Stimulated activated memory B cell treated with anti-CD40 and anti-IgM and Interleukin-4, amounts not matched to agents 10 μg/mL and 1 μg/mL and 100 μg/mL, for 72 hours (primary cell): Measurements from ENCODE around the gene FBLL1.

ENCODE experiments used
- ATAC-seq: fragments of 150-1000 bp; cut with Tn5 transposase; 2 replicates; pipeline ENCODE4 v1.10.0; 2021
- H3K27ac Mint-ChIP-seq: one replicate; pipeline ENCODE4 v1.8.0; 2022; ENCODE audit warnings: mild to moderate bottlenecking, mixed read lengths
- H3K27me3 Mint-ChIP-seq: one replicate; pipeline ENCODE4 v1.8.0; 2022; ENCODE audit warnings: mixed read lengths
- H3K36me3 Mint-ChIP-seq: one replicate; pipeline ENCODE4 v1.8.0; 2022; ENCODE audit warnings: mixed read lengths
- H3K4me1 Mint-ChIP-seq: one replicate; pipeline ENCODE4 v1.8.0; 2022; ENCODE audit warnings: mixed read lengths
- H3K4me3 Mint-ChIP-seq: one replicate; pipeline ENCODE4 v1.8.0; 2022; ENCODE audit warnings: mild to moderate bottlenecking, moderate library complexity, mixed read lengths
- H3K9me3 Mint-ChIP-seq: one replicate; pipeline ENCODE4 v1.8.0; 2022; ENCODE audit warnings: mixed read lengths

FBLL1 gene

GRCh38 chr5:168528521-168529373, at the start of gene FBLL1:
TSS of gene FBLL1 (plus strand) at chr5:168529305. CDS start at chr5:168529505, 200 bp downstream.
- ATAC-seq, result peak; percentile 8
- Mint-ChIP-seq H3K4me3 (peak within 1 kb of the TSS; percentile 83), H3K27ac (no peak within 1 kb of the TSS), H3K36me3 (peaks cover 6% of the 10 kb centered on the region), H3K4me1 (peaks cover 15% of the 10 kb centered on the region), H3K9me3 (peaks cover 4% of the 10 kb centered on the region), H3K27me3 (peaks cover 44% of the 10 kb centered on the region)

- Mint-ChIP-seq H3K27ac (no peak overlapping the region), H3K4me1 (peaks cover 6% of the 10 kb centered on the region), H3K36me3 (no peaks in the 10 kb centered on the region), H3K9me3 (no peaks in the 10 kb centered on the region), H3K27me3 (peaks cover 23% of the 10 kb centered on the region), H3K4me3 (no peak overlapping the region)
- ATAC-seq, result no peak
These were observed 48.5 kb upstream of the FBLL1 start for GRCh38 chr5:168480601-168481000.

- Mint-ChIP-seq H3K36me3 (no peaks in the 10 kb centered on the region), H3K9me3 (no peaks in the 10 kb centered on the region), H3K27ac (no peak overlapping the region), H3K4me1 (peaks cover 14% of the 10 kb centered on the region), H3K27me3 (peaks cover 23% of the 10 kb centered on the region), H3K4me3 (no peak overlapping the region)
- ATAC-seq, result no peak
These were observed 47.7 kb upstream of the FBLL1 start for GRCh38 chr5:168481330-168481788.

GRCh38 chr5:168482361-168482760, 46.7 kb upstream of the FBLL1 start:
- no peak overlapping the region for H3K4me3 Mint-ChIP-seq
- peaks cover 22% of the 10 kb centered on the region for H3K4me1 Mint-ChIP-seq

GRCh38 chr5:168486136-168486879, 42.8 kb upstream of the FBLL1 start, which contains the start of gene RARS1:
TSS of gene RARS1 (plus strand) at chr5:168486471. CDS start at chr5:168486499, 28 bp downstream.
- Mint-ChIP-seq H3K4me3 (peak within 1 kb of the TSS; percentile 98), H3K36me3 (peaks cover 19% of the 10 kb centered on the region), H3K9me3 (no peaks in the 10 kb centered on the region), H3K27me3 (no peaks in the 10 kb centered on the region), H3K4me1 (peaks cover 30% of the 10 kb centered on the region), H3K27ac (peak within 1 kb of the TSS; percentile 82)
- ATAC-seq, result peak; percentile 96

More at GRCh38 chr5:168482361-168482760, 46.7 kb upstream of the FBLL1 start:
- no peak for ATAC-seq
- no peaks in the 10 kb centered on the region for H3K36me3 Mint-ChIP-seq
- H3K9me3 Mint-ChIP-seq, result no peaks in the 10 kb centered on the region
- no peak overlapping the region for H3K27ac Mint-ChIP-seq
- H3K27me3 Mint-ChIP-seq, result peaks cover 17% of the 10 kb centered on the region

GRCh38 chr5:168489059-168489458, 40.0 kb upstream of the FBLL1 start:
- H3K4me3 Mint-ChIP-seq, result no peak overlapping the region
- no peaks in the 10 kb centered on the region for H3K27me3 Mint-ChIP-seq
- no peak overlapping the region for H3K27ac Mint-ChIP-seq
- peaks cover 46% of the 10 kb centered on the region for H3K36me3 Mint-ChIP-seq
- H3K9me3 Mint-ChIP-seq, result no peaks in the 10 kb centered on the region
- peaks cover 30% of the 10 kb centered on the region for H3K4me1 Mint-ChIP-seq
- ATAC-seq, result no peak

GRCh38 chr5:168494057-168494555, 35.0 kb upstream of the FBLL1 start:
- Mint-ChIP-seq H3K36me3 (peaks cover 76% of the 10 kb centered on the region), H3K4me1 (peaks cover 6% of the 10 kb centered on the region)

GRCh38 chr5:168502563-168503237, 26.4 kb upstream of the FBLL1 start:
- Mint-ChIP-seq H3K36me3 (peaks cover 55% of the 10 kb centered on the region), H3K4me3 (no peak overlapping the region), H3K27me3 (no peaks in the 10 kb centered on the region), H3K27ac (no peak overlapping the region), H3K9me3 (no peaks in the 10 kb centered on the region), H3K4me1 (no peaks in the 10 kb centered on the region)
- no peak for ATAC-seq

More at GRCh38 chr5:168494057-168494555, 35.0 kb upstream of the FBLL1 start:
- no peaks in the 10 kb centered on the region for H3K9me3 Mint-ChIP-seq
- no peak for ATAC-seq
- no peak overlapping the region for H3K27ac Mint-ChIP-seq
- H3K4me3 Mint-ChIP-seq, result no peak overlapping the region
- H3K27me3 Mint-ChIP-seq, result no peaks in the 10 kb centered on the region

- H3K27me3 Mint-ChIP-seq, result no peaks in the 10 kb centered on the region
- H3K9me3 Mint-ChIP-seq, result peaks cover 8% of the 10 kb centered on the region
- no peak overlapping the region for H3K27ac Mint-ChIP-seq
- no peak overlapping the region for H3K4me3 Mint-ChIP-seq
- H3K4me1 Mint-ChIP-seq, result no peaks in the 10 kb centered on the region
- peaks cover 94% of the 10 kb centered on the region for H3K36me3 Mint-ChIP-seq
- ATAC-seq, result no peak
These were observed 15.2 kb upstream of the FBLL1 start for GRCh38 chr5:168513861-168514428.

GRCh38 chr5:168525856-168526255, 3.2 kb upstream of the FBLL1 start:
- Mint-ChIP-seq H3K9me3 (peaks cover 4% of the 10 kb centered on the region), H3K36me3 (peaks cover 10% of the 10 kb centered on the region), H3K4me3 (no peak overlapping the region), H3K27me3 (peaks cover 28% of the 10 kb centered on the region), H3K4me1 (peaks cover 15% of the 10 kb centered on the region), H3K27ac (no peak overlapping the region)
- no peak for ATAC-seq

- no peak overlapping the region for H3K27ac Mint-ChIP-seq
- H3K27me3 Mint-ChIP-seq, result peaks cover 41% of the 10 kb centered on the region
- H3K4me3 Mint-ChIP-seq, result no peak overlapping the region
- H3K4me1 Mint-ChIP-seq, result peaks cover 15% of the 10 kb centered on the region
- peaks cover 4% of the 10 kb centered on the region for H3K9me3 Mint-ChIP-seq
- peaks cover 6% of the 10 kb centered on the region for H3K36me3 Mint-ChIP-seq
- no peak for ATAC-seq
These were observed 1.3 kb upstream of the FBLL1 start for GRCh38 chr5:168527756-168528295.

GRCh38 chr5:168529374-168530234, 499 bp downstream of the FBLL1 start:
- peaks cover 15% of the 10 kb centered on the region for H3K4me1 Mint-ChIP-seq
- ATAC-seq, result peak; percentile 17
- peak overlapping the region; percentile 50 for H3K4me3 Mint-ChIP-seq
- peaks cover 6% of the 10 kb centered on the region for H3K36me3 Mint-ChIP-seq
- H3K27ac Mint-ChIP-seq, result no peak overlapping the region
- peaks cover 44% of the 10 kb centered on the region for H3K27me3 Mint-ChIP-seq
- peaks cover 4% of the 10 kb centered on the region for H3K9me3 Mint-ChIP-seq

GRCh38 chr5:168530621-168531150, 1.6 kb downstream of the FBLL1 start:
- H3K27me3 Mint-ChIP-seq, result peaks cover 44% of the 10 kb centered on the region

More at GRCh38 chr5:168530621-168531150, 1.6 kb downstream of the FBLL1 start:
- Mint-ChIP-seq H3K36me3 (peaks cover 6% of the 10 kb centered on the region), H3K9me3 (peaks cover 4% of the 10 kb centered on the region), H3K4me3 (peak overlapping the region; percentile 50), H3K27ac (no peak overlapping the region), H3K4me1 (peaks cover 15% of the 10 kb centered on the region)
- no peak for ATAC-seq
